ENCODE data around the gene JUN. TPM values are rescaled to one million over a fixed set of nuclear protein-coding genes. Genes with fewer than 3 reads are reported as not detected.

JUN gene
- total and polyA plus RNA-seq, 4 donors = 31.3 to 275 (median 108) TPM

- Histone ChIP-seq H3K27me3 (ENCODE audit: control insufficient read depth in 1 of 2, insufficient read depth in 2 of 2, low read length in 1 of 2) (no peaks in the 10 kb centered on the region), H3K27ac (ENCODE audit: low read depth in 1 of 2, low read length in 2 of 2) (peak overlapping the region; percentile 91 to 100), H3K9me3 (ENCODE audit: control insufficient read depth, low read length) (no peaks in the 10 kb centered on the region), H3K36me3 (ENCODE audit: control insufficient read depth in 1 of 2, insufficient read depth in 2 of 2, low read length in 1 of 2) (no peaks in the 10 kb centered on the region), H3K4me3 (ENCODE audit: low read length in 2 of 2) (peak overlapping the region; percentile 93 to 94), H3K4me1 (ENCODE audit: control insufficient read depth in 1 of 2, insufficient read depth in 2 of 2, low read length in 2 of 2) (no peaks in the 10 kb centered on the region)
- DNase-seq (peak; percentile 82 to 87), ATAC-seq (ENCODE audit: low FRiP score) (peak; percentile 28)
- intact Hi-C loops (cut with DNase I) = loop anchor here (2.0 to 10.0 kb wide), 5 partner anchors 231 to 915 kb away; no protein-coding TSS in a partner anchor
- 0% methylated on average over 64 to 86 of the region's 86 CpGs for WGBS, 2 donors
These were observed 506 bp downstream of the JUN start for GRCh38 chr1:58783090-58783992.

GRCh38 chr1:58782178-58783089 is 1.4 kb downstream of the JUN start:
- Histone ChIP-seq H3K4me1 (ENCODE audit: control insufficient read depth in 1 of 2, insufficient read depth in 2 of 2, low read length in 2 of 2) (no peaks in the 10 kb centered on the region), H3K27me3 (ENCODE audit: control insufficient read depth in 1 of 2, insufficient read depth in 2 of 2, low read length in 1 of 2) (no peaks in the 10 kb centered on the region), H3K9me3 (ENCODE audit: control insufficient read depth, low read length) (no peaks in the 10 kb centered on the region), H3K36me3 (ENCODE audit: control insufficient read depth in 1 of 2, insufficient read depth in 2 of 2, low read length in 1 of 2) (no peaks in the 10 kb centered on the region), H3K4me3 (ENCODE audit: low read length in 2 of 2) (peak overlapping the region; percentile 93 to 94), H3K27ac (ENCODE audit: low read depth in 1 of 2, low read length in 2 of 2) (peak overlapping the region; percentile 91 to 100)
- DNase-seq = peak; percentile 79 to 87
- ATAC-seq (ENCODE audit: low FRiP score) = no peak
- 0% methylated on average over 80 to 82 of the region's 82 CpGs for WGBS, 2 donors
- intact Hi-C loops (cut with DNase I) = loop anchor here (2.0 to 10.0 kb wide), 5 partner anchors 232 to 916 kb away; no protein-coding TSS in a partner anchor

GRCh38 chr1:58781541-58782177 is 2.2 kb downstream of the JUN start:
- peak overlapping the region; percentile 93 to 94 for H3K4me3 ChIP-seq (ENCODE audit: low read length in 2 of 2)
- ATAC-seq (ENCODE audit: low FRiP score) = no peak
- no peaks in the 10 kb centered on the region for H3K27me3 ChIP-seq (ENCODE audit: control insufficient read depth in 1 of 2, insufficient read depth in 2 of 2, low read length in 1 of 2)
- no peaks in the 10 kb centered on the region for H3K4me1 ChIP-seq (ENCODE audit: control insufficient read depth in 1 of 2, insufficient read depth in 2 of 2, low read length in 2 of 2)
- 0% methylated on average over 32 of the region's 32 CpGs for WGBS, 2 donors
- peak; percentile 82 to 91 for DNase-seq
- no peaks in the 10 kb centered on the region for H3K36me3 ChIP-seq (ENCODE audit: control insufficient read depth in 1 of 2, insufficient read depth in 2 of 2, low read length in 1 of 2)
- intact Hi-C loops (cut with DNase I) = loop anchor here (2.0 to 10.0 kb wide), 5 partner anchors 233 to 917 kb away; no protein-coding TSS in a partner anchor
- H3K9me3 ChIP-seq (ENCODE audit: control insufficient read depth, low read length) = no peaks in the 10 kb centered on the region
- peak overlapping the region in 1 of 2 donors; percentile 100 for H3K27ac ChIP-seq (ENCODE audit: low read depth in 1 of 2, low read length in 2 of 2)

- Histone ChIP-seq H3K9me3 (ENCODE audit: control insufficient read depth, low read length) (no peaks in the 10 kb centered on the region), H3K27me3 (ENCODE audit: control insufficient read depth in 1 of 2, insufficient read depth in 2 of 2, low read length in 1 of 2) (no peaks in the 10 kb centered on the region), H3K4me3 (ENCODE audit: low read length in 2 of 2) (peak overlapping the region; percentile 93 to 94), H3K27ac (ENCODE audit: low read depth in 1 of 2, low read length in 2 of 2) (peak overlapping the region in 1 of 2 donors; percentile 26), H3K4me1 (ENCODE audit: control insufficient read depth in 1 of 2, insufficient read depth in 2 of 2, low read length in 2 of 2) (no peaks in the 10 kb centered on the region), H3K36me3 (ENCODE audit: control insufficient read depth in 1 of 2, insufficient read depth in 2 of 2, low read length in 1 of 2) (no peaks in the 10 kb centered on the region)
- no peak for ATAC-seq (ENCODE audit: low FRiP score)
- DNase-seq = no peak
- intact Hi-C loops (cut with DNase I) = loop anchor here (5.0 to 10.0 kb wide), 4 partner anchors 234 to 611 kb away; no protein-coding TSS in a partner anchor
- WGBS, 2 donors = 0 to 4% methylated on average over 2 of the region's 2 CpGs
These were observed 2.9 kb downstream of the JUN start for GRCh38 chr1:58780836-58781452.

GRCh38 chr1:58780411-58780810 is 3.4 kb downstream of the JUN start:
- intact Hi-C loops (cut with DNase I) = loop anchor here (5.0 to 10.0 kb wide), 4 partner anchors 234 to 612 kb away; no protein-coding TSS in a partner anchor
- no peaks in the 10 kb centered on the region for H3K27me3 ChIP-seq (ENCODE audit: control insufficient read depth in 1 of 2, insufficient read depth in 2 of 2, low read length in 1 of 2)
- H3K27ac ChIP-seq (ENCODE audit: low read depth in 1 of 2, low read length in 2 of 2) = no peak overlapping the region

GRCh38 chr1:58779801-58780382 is 4.0 kb downstream of the JUN start:
- Histone ChIP-seq H3K27ac (ENCODE audit: low read depth in 1 of 2, low read length in 2 of 2) (no peak overlapping the region), H3K36me3 (ENCODE audit: control insufficient read depth in 1 of 2, insufficient read depth in 2 of 2, low read length in 1 of 2) (no peaks in the 10 kb centered on the region), H3K4me1 (ENCODE audit: control insufficient read depth in 1 of 2, insufficient read depth in 2 of 2, low read length in 2 of 2) (peaks cover 0 to under 1% of the 10 kb centered on the region in 2 donors), H3K4me3 (ENCODE audit: low read length in 2 of 2) (peak overlapping the region in 1 of 2 donors; percentile 34), H3K9me3 (ENCODE audit: control insufficient read depth, low read length) (no peaks in the 10 kb centered on the region), H3K27me3 (ENCODE audit: control insufficient read depth in 1 of 2, insufficient read depth in 2 of 2, low read length in 1 of 2) (no peaks in the 10 kb centered on the region)
- WGBS, 2 donors = 4 to 7% methylated on average over 4 of the region's 4 CpGs
- DNase-seq = no peak
- intact Hi-C loops (cut with DNase I) = loop anchor here (5.0 to 10.0 kb wide), 4 partner anchors 235 to 612 kb away; no protein-coding TSS in a partner anchor
- ATAC-seq (ENCODE audit: low FRiP score) = no peak

More at GRCh38 chr1:58780411-58780810, 3.4 kb downstream of the JUN start:
- ATAC-seq (ENCODE audit: low FRiP score) = no peak
- H3K4me3 ChIP-seq (ENCODE audit: low read length in 2 of 2) = peak overlapping the region in 1 of 2 donors; percentile 34
- DNase-seq = no peak
- no peaks in the 10 kb centered on the region for H3K9me3 ChIP-seq (ENCODE audit: control insufficient read depth, low read length)
- no peaks in the 10 kb centered on the region for H3K36me3 ChIP-seq (ENCODE audit: control insufficient read depth in 1 of 2, insufficient read depth in 2 of 2, low read length in 1 of 2)
- H3K4me1 ChIP-seq (ENCODE audit: control insufficient read depth in 1 of 2, insufficient read depth in 2 of 2, low read length in 2 of 2) = no peaks in the 10 kb centered on the region

- 29 to 31% methylated on average over 2 of the region's 2 CpGs for WGBS, 2 donors
- Histone ChIP-seq H3K27me3 (ENCODE audit: control insufficient read depth in 1 of 2, insufficient read depth in 2 of 2, low read length in 1 of 2) (no peaks in the 10 kb centered on the region), H3K36me3 (ENCODE audit: control insufficient read depth in 1 of 2, insufficient read depth in 2 of 2, low read length in 1 of 2) (no peaks in the 10 kb centered on the region), H3K27ac (ENCODE audit: low read depth in 1 of 2, low read length in 2 of 2) (no peak overlapping the region), H3K4me3 (ENCODE audit: low read length in 2 of 2) (no peak overlapping the region), H3K4me1 (ENCODE audit: control insufficient read depth in 1 of 2, insufficient read depth in 2 of 2, low read length in 2 of 2) (peaks cover 0 to 3% of the 10 kb centered on the region in 2 donors), H3K9me3 (ENCODE audit: control insufficient read depth, low read length) (no peaks in the 10 kb centered on the region)
- intact Hi-C loops (cut with DNase I) = no loop called here
- no peak for ATAC-seq (ENCODE audit: low FRiP score)
- DNase-seq = no peak
These were observed 4.6 kb downstream of the JUN start for GRCh38 chr1:58779059-58779754.

All from aorta (tissue), 5 donors.